ENCODE data around the gene GRWD1.

The GRWD1 gene

GRCh38 chr19:48441360-48442050 is 4.3 kb upstream of the GRWD1 start:
- H3K36me3 ChIP-seq (ENCODE audit: control insufficient read depth in 2 of 2, insufficient read depth in 1 of 2, low read length in 2 of 2), result peaks cover 0 to under 1% of the 10 kb centered on the region in 2 experiments; a peak in 1 of 3 replicates
- CTCF ChIA-PET, result interaction anchor here (0.5 to 0.7 kb wide), 4 partner anchors 50 to 572 kb away, joined by 3 to 5 read pairs (median 4); partner anchors contain the start of gene KDELR1
- H3K27ac ChIP-seq (ENCODE audit: extremely low read depth, low read depth, low read length), result no peak overlapping the region
- H3K4me1 ChIP-seq (ENCODE audit: control insufficient read depth, insufficient read depth, low read length), result peaks cover 8% of the 10 kb centered on the region
- POLR2A ChIA-PET, result interaction anchor here (1.4 kb wide), 1 partner anchor 79 kb away, joined by 3 read pairs; no protein-coding TSS in a partner anchor
- H3K9me3 ChIP-seq (ENCODE audit: control insufficient read depth, insufficient read depth, low read depth, low read length), result no peaks in the 10 kb centered on the region
- H3K4me3 ChIP-seq (ENCODE audit: low read depth, low read length), result no peak overlapping the region
- TF ChIP-seq ZBTB1 (tag by site-specific recombination; IDR thresholded peaks at IDR 0.05) (no peak), ZNF488 (tag by site-specific recombination; IDR thresholded peaks at IDR 0.05) (no peak), ZNF341 (tag by site-specific recombination; IDR thresholded peaks at IDR 0.05; ENCODE audit: low read depth) (no peak), SP2 (tag by site-specific recombination; IDR thresholded peaks at IDR 0.05) (no peak), ZFP37 (tag by site-specific recombination; IDR thresholded peaks at IDR 0.05) (no peak), ZNF571 (tag by site-specific recombination; IDR thresholded peaks at IDR 0.05) (no peak), ZNF701 (tag by site-specific recombination; IDR thresholded peaks at IDR 0.05) (no peak), SCRT1 (tag by site-specific recombination; IDR thresholded peaks at IDR 0.05; ENCODE audit: borderline replicate concordance) (no peak), ZNF175 (tag by site-specific recombination; IDR thresholded peaks at IDR 0.05) (no peak), ZNF10 (tag by site-specific recombination; IDR thresholded peaks at IDR 0.05) (no peak), KLF17 (tag by site-specific recombination; IDR thresholded peaks at IDR 0.05) (no peak), ZNF626 (tag by site-specific recombination; IDR thresholded peaks at IDR 0.05) (no peak), ZNF785 (tag by site-specific recombination; IDR thresholded peaks at IDR 0.05) (no peak), ZNF394 (tag by site-specific recombination; IDR thresholded peaks at IDR 0.05; ENCODE audit: borderline replicate concordance) (no peak), ZNF529 (tag by site-specific recombination; IDR thresholded peaks at IDR 0.05; ENCODE audit: insufficient replicate concordance) (no peak)

- H3K4me3 ChIP-seq (ENCODE audit: low read depth, low read length), result no peak overlapping the region
- POLR2A ChIA-PET, result no interaction called here
- H3K36me3 ChIP-seq (ENCODE audit: control insufficient read depth in 2 of 2, insufficient read depth in 1 of 2, low read length in 2 of 2), result peaks cover 6 to 7% of the 10 kb centered on the region in 2 experiments; a peak in 2 of 3 replicates
- no peak overlapping the region for H3K27ac ChIP-seq (ENCODE audit: extremely low read depth, low read depth, low read length)
- CTCF ChIA-PET, result interaction anchor here (0.7 to 1.0 kb wide), 2 partner anchors 51 to 107 kb away, joined by 4 read pairs; partner anchors contain the start of gene KDELR1
- H3K4me1 ChIP-seq (ENCODE audit: control insufficient read depth, insufficient read depth, low read length), result peaks cover 8% of the 10 kb centered on the region
- no peaks in the 10 kb centered on the region for H3K9me3 ChIP-seq (ENCODE audit: control insufficient read depth, insufficient read depth, low read depth, low read length)
- TF ChIP-seq ZNF155 (tag by site-specific recombination; IDR thresholded peaks at IDR 0.05) (no peak), ZIC2 (tag by site-specific recombination; IDR thresholded peaks at IDR 0.05) (no peak), ZNF148 (tag by site-specific recombination; IDR thresholded peaks at IDR 0.05; ENCODE audit: borderline replicate concordance) (no peak), TSHZ1 (tag by site-specific recombination; IDR thresholded peaks at IDR 0.05; ENCODE audit: borderline replicate concordance) (no peak), ZNF837 (tag by site-specific recombination; IDR thresholded peaks at IDR 0.05) (no peak), ZNF660 (tag by site-specific recombination; IDR thresholded peaks at IDR 0.05) (no peak), TCF7L2 (IDR thresholded peaks at IDR 0.05; ENCODE audit: borderline replicate concordance, low read depth, low read length) (no peak), ZSCAN16 (tag by site-specific recombination; IDR thresholded peaks at IDR 0.05) (no peak), ELK4 (IDR thresholded peaks at IDR 0.05; ENCODE audit: borderline replicate concordance, low read depth, low read length) (no peak)
Observed at GRCh38 chr19:48442116-48443035, 3.4 kb upstream of the GRWD1 start.

Measured in HEK293 (cell line).